WI38 (cell line): Measurements from ENCODE around the gene GBGT1.

ENCODE experiments used
- H3K4me3 ChIP-seq: 2 replicates; pipeline ENCODE4 v1.5.1; 2011; ENCODE audit warnings: low read depth, mild to moderate bottlenecking, control low read depth, low read length
- CTCF ChIP-seq: IDR thresholded peaks from 2 replicates; pipeline ENCODE4 v1.5.1; 2012; ENCODE audit warnings: low read depth, mild to moderate bottlenecking, control low read depth, low read length

Gene GBGT1

GRCh38 chr9:133131506-133131905 lies 32.2 kb downstream of the GBGT1 start:
- H3K4me3 ChIP-seq: no peak overlapping the region
- TF ChIP-seq CTCF: no peak

GRCh38 chr9:133130685-133131244 lies 32.9 kb downstream of the GBGT1 start:
- H3K4me3 ChIP-seq: no peak overlapping the region
- no peak for TF ChIP-seq CTCF

GRCh38 chr9:133129001-133129795 lies 34.5 kb downstream of the GBGT1 start:
- no peak for TF ChIP-seq CTCF
- H3K4me3 ChIP-seq: no peak overlapping the region

GRCh38 chr9:133128152-133128551 lies 35.6 kb downstream of the GBGT1 start:
- no peak overlapping the region for H3K4me3 ChIP-seq
- no peak for TF ChIP-seq CTCF

- no peak for TF ChIP-seq CTCF
- no peak overlapping the region for H3K4me3 ChIP-seq
Observed at GRCh38 chr9:133127340-133127981, 36.3 kb downstream of the GBGT1 start.

- H3K4me3 ChIP-seq: no peak overlapping the region
Observed at GRCh38 chr9:133126697-133127339, 36.9 kb downstream of the GBGT1 start.

More at GRCh38 chr9:133126697-133127339, 36.9 kb downstream of the GBGT1 start:
- TF ChIP-seq CTCF: no peak
